Activated gamma-delta T cell treated with Interleukin-2 at 50 U/mL for 16 hours (primary cell): ENCODE data around the gene LDHD.
A peak's percentile ranks its signal among the peaks of the same experiment; 100 is the strongest.

ENCODE experiments used
- DNase-seq: peaks from one replicate; pipeline ENCODE4 v3.0.0-alpha.2; 2020

LDHD gene

DNA sequence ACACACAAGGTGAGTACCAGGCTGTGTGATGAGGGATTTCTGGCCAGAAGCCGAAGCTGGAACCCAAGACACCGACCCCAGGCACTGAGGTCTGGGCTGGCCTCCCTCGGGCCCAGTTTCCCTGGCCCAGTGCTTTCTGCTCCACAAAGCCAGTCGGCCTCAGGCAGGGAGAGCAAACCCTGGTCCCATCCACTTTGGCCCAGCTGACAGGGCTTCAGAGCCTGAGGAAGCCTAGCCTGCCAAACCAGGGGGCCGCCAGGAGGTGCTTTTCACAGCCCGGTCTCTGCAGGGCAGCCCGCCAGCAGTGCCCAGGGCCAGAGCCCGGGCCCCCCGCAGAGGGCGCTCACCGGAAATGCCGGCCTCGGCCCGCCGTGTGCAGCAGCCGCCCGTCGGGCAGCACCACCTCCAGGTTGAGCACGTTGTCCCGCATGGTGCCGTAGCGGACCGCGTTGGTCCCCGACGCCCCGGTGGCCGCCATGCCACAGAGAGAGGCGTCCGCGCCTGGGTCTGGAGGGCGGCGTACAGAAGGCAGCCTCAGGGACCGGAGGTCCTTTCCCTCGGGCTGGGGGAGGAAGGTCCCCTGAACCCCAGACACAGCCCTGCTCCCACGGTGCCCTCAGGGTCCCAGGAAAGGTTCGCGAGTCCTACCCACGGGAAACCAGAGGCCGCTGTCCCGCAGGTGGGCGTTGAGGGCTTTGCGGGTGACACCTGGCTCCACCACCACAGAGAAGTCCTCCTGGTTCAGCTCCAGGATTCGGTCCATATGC is 2.2 kb downstream of the LDHD start:
- no peak for DNase-seq

DNA sequence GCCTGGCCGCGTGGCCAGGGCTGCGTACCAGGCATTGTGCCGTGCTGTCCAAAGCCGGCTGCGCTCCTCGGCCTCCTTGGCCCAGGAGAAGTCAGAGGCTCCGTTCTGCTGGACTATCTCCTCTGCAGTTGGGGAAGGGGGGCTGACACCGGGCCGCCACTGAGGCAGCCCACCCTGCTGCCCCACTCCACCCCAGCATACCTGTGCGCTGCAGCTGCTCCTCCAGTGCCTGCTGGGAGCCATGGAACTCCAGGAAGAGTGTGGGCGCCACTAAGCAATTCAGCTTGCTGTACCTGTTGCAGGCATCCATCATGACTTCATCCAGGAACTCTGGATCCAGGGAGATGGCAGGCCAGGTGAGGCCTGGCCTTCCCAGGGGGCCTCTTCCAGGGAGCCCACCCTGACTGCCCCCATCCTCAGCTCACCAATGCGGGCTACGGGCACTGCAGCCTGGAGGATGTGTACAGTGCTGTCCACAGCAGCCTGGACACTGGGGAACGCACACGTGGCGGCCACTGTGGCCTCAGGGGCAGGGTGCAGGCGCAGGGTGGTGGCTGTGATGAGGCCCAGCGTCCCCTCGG is 2.9 kb downstream of the LDHD start:
- DNase-seq: no peak

DNA sequence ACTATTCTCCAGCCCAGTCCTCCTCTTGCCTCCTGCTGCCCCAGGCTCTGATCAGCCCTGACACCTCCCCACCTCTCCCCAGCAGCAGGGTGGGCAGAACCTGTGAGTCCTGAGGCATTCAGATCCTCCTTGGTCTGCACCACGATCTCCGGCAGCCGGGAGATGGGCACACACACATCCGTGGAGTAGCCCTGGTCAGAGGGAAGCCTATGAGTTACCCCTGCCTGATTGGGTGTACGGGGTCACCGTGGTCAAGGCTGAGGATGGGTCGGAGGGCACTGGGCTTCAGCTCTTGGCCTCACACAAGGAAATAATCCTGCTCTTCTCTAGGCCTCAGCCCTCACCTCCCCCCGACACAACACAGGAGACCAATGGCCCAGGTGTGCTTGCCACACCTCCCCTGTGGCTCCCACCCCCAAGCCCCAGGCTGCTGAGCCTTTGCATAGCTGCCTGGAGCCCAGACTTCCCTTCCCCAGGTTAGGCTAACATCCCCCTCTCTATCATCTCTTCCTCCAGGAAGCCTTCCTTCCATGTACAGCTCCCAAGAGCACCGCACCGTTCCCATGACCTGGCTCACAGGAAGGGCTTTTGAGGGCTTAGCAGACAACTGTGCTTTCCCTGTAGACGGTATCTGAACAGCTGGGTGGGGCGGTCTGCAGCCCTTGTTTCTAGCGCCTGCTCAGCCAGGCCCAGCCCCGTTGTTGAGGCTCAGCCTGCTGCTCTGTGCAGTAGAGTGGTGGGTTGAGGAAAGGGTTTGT is 3.7 kb downstream of the LDHD start:
- DNase-seq: no peak

DNA sequence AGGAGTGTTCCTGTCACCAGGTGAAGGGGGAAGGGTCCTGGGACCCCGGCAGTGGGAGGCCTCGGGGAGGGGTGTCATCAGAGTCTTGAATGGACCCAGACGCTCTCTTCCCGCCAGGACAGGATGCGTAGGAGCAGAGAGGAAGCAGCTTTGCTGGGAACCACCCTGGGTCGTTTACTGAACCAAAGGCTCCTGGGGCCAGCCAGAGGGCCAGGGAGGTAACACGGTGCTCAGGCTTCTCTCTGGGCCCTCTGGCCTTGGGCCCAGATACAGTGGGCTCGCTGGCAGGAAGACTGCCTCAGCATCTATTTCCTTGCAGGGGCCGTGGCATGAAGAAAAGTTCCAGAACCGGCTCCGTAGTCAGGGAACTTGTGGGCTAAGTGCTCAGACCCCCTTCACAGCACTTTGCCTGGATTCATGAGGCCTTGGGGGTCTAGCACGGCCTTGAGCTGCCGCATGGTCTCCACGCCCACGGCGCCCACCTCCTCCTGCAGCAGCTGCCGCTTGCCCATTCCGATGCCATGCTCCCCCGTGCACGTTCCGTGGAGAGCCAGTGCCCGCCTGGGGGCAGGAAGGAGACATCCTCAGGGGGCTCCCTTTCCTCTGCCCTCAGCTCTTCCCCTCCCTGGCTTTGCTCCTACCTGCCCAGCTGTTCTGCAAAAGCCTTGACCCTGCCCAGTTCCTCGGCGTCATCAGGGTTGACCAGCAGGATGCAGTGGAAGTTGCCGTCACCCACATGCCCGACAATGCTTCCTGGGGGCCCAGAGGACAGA is 4.4 kb downstream of the LDHD start:
- no peak for DNase-seq

DNA sequence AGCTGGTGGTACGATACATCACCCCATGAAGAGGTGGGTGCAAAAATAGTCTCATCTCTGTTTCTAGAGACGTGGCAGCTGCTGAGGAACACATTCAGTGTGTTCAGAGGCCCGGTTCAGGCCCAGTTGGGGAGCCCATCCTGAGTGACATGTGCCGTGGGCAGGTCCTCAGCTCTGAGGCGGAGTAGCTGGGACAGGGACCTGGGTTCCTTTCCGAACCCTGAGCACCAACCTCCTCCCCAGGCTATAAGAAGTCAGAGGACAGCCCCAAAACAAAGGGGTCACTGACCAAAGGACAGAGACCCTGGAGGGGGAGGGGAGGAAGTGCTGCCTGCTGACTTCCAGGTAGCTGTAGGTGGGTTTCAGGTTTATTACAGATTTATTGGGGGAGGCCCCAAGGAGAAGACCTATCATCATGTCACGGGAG is 5.1 kb downstream of the LDHD start:
- DNase-seq: no peak

DNA sequence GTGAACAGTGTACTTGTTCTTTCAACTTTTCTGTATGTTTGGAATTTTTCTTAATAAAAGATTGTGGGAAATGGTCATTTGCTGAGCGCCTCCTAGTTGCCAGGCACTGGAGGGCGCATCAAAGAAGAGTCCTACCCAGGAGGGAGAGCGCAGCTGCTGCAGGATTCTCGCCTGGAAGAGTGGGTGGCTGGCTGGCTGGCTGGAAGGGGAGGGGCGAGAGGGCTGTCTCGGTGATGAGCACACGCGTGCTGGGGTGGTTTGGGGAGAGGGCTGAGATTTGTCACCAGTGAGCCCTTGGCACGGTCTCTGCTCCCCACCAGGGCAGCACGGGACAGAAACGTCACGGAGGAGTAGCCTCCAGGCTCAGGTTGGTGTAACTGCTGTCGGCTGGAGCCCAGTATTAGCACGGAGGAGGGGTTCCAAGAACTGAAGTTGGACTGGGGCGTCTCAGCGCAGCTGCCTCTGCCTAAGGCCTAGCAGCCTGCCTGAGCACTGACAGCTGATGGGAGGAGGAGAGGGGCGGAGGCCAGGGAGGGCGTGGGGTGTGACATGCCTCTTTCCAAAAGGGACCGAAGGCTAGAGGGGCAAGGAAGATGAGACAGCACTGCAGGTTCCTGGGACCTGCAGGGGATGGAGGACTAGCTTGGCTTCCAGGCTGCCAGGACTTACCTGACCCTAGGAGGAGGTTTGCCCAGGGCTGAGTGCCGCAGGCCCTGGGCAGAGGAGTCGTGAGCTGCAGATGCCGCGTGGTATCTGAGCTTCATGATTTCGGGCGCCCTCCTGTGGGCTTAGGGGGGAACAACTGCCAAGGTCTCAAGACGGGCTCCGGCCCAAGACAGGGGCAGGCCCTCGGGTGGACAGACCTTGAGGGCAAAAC is 5.7 kb downstream of the LDHD start:
- peak; percentile 79 for DNase-seq

DNA sequence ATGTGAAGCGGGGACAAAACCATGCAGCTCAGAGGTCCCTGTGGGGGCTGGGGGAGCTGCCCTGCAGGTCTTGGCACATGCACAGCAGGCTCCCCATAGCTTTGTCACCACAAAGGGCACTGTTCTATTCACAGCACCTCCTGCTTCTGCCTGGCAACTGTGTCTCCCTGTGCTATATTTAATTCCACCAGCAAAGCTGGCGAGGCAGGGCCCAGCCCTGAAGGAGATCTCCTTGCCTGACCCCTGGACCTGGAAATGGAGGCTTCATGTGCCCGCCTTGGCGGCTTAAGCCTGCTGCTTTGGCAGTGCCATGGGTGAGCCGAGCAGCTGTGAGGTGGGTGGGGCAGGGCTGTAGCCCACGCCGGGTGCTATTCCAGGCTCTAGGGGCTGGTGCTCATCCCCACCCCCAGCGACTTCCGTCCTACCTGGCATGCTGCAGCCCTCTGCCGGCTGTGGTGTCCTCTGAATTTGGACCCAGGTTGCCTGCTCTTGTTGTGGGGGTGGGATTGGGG is 6.8 kb downstream of the LDHD start:
- DNase-seq: no peak

DNA sequence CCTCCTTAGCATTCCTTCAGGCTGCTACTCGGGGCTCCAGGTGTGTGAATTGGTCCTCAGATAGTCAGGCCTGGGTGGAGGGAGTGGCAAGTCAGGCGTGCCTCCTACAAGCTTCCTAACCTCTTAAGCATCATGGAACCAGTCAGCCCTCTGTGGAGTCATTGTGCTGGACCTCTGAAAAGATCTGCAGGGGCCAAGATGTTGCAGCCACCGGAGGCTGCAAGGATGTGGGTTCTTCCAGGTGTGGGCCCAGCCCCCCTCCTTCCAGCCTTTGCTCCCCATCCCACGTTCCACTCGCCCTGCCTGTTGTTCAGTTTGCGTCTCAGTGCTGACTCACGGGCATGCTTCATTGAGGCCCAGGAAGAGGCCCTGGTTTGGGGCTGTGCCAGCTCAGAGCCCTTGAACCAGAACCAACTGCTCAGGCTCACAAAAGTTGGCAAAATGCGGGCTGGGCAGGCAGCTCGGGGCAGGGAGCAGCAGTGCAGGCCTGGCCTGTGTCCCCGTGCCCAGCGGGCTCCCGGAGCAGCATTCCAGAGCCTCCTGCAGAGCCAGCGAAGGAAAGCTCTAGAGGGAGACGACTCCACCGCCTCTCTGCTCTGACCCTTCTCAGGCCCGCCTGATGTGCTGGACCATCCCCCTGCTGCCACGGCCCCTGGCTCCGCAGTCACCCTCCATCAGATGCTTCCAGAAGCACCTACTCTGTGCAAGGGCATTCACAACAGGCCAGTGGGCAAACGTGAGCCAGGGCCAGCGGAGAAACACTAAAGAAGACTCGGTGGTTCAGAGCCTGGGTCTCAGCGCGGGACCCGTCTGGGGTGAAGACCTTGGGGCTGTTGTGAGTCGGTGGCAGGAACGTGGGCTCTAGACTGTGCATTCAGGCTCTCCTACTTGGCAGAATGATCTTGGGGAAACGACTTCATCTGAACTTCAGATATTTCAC is 7.5 kb downstream of the LDHD start:
- DNase-seq: peak; percentile 71

DNA sequence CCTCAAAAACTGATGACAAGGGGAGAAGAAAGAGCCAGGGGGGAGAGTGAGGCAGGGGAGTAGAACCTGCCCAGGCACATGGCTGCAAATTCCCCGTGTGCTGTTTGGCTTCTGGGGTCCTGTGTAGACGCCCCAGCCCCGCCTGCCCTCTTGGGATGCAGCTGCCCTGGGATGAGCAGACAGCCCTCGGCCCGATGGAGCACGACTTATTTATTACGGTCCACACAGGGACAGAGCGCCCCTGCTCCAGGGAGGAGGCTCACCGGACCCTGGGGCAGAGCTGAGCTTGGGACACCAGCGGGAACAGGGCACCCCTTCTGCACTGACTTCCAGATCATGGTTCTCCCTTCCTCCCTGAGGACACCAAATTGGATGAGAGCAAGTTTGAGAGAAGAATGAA is 9.1 kb downstream of the LDHD start:
- no peak for DNase-seq

DNA sequence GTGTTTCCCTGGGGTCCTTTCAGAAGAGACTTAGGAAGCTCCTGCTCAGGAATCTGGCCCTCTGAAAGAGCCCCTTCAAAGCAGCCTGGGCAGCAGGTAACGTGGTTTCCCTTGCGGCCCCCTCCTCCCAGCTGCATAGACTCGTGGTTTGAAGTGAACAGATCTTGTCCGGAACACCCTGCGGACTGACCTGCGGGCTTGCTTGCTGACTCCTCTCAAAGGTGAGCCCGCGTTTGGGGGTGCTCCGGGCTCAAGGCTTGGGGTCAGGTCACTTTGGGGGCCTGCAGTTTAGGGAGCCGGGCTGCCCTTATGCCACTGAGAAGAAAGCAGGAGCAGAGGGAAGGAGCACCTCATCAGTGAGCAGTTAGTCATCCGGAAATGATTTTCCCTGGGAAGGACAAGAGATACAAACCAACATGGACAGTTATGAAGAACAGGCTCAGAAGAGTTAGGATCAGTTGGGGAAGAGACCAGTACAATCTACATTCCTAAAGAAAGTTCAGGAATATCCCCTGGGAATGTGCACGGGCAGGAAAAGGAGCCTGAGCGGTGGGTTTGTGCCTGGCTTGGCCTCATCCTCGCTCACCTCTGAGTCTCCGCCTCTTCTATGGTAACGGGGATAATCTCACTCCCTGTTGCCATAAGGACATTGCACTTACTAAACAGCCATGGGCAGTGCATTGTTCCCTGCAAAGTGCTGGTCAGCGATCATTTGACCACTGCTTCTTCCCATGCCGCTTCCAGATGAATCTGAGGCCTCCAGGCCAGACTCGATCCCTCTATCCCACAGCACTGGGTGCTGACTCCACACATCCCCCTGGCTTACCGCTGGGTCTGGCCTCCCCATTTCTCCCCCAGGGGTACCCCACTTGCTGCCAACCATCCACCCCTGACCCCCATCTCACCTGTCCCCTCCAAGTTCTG is 10.0 kb downstream of the LDHD start:
- DNase-seq: no peak

DNA sequence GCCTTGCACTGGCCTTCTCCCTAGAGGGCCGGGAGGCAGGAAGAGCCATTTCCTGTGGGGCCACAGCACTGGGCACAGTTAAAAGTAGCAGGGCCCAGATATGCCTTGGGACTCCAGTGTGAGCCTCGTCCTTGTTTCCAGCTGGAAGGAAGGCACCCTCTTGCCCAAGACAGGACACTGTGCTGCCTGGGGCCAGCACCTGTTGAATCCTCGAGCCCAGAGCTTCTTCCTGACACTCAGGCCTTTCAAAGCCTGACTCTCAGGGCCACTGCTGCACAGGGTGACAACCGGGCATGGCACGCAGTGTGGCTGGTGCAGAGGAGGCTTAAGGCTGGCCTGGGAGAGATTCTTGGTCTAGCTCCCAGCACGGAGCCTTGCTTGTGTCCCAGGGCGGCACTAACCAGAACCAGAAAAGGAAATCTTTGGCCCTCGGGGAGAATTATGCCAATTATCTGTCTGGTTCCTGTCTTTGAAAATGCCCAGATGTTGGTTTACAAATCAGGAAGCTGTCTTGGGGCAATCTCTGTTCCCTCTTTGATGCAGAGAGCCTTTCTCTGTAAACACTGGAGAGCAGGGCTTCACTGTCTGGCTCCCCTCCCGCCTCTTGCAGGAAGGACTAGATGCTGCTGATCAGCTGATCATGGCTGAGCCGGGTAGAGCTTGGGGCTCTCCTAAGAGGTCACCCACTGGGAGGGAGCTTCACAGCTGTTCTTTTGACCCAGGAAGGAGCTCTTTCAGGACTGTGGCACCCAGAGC is 11.1 kb downstream of the LDHD start:
- no peak for DNase-seq

DNA sequence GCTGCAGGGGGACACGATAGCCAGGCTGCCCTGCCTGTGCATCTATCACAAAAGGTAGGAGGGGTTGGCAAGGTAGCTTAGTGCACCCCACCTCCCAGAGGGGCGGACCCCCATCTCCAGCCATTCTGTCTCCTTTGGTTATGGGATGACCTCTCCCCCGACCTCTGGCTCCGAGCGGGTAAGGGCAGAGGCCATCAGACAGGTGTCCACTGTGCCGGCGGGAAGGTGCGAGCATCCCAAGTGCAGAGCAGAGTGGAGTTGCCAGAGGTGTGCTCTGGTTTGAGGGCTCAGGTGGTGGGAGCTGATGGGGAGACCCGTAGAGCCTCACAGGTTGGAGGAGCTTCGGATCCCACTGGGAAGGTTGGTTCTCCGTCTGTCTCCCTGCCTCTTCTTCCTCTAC is 11.7 kb downstream of the LDHD start:
- DNase-seq: no peak

DNA sequence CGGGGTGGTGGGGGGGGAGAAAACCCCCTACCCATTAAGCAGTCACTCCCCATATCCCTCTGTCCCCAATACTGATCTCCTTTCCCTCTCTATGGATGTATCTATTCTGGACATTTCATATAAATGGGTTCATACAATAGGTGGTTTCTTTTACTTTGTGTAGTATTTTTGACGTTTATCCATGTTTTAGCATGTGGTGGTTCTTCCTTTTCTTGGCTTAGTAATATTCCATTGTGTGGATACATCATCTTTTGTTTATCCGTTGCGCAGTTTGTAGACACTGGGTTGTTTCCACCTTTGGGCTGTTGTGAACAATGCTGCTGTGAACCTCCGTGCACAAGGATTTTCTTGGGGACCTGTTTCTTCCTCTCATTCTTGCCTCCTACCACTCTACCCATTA is 12.6 kb downstream of the LDHD start:
- no peak for DNase-seq

DNA sequence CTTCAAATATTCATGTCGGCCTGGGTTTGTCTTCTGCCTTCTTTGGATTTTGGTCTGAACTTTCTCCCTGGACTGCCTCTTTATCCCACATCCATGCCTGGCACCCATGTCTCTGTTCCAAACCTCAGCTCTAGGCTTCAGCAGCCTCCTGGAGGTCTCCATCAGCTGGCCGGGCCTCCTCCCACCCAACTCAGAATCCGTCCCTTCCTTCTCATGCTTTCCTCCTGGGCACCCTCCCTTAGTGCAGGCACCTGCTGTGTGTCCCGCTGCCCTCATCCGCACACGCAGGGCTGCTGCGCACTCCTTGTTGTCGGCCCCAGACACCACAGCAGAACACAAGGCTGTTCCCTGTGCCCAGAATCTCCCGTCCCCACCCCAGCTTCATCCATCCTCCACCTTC is 14.0 kb downstream of the LDHD start:
- no peak for DNase-seq

DNA sequence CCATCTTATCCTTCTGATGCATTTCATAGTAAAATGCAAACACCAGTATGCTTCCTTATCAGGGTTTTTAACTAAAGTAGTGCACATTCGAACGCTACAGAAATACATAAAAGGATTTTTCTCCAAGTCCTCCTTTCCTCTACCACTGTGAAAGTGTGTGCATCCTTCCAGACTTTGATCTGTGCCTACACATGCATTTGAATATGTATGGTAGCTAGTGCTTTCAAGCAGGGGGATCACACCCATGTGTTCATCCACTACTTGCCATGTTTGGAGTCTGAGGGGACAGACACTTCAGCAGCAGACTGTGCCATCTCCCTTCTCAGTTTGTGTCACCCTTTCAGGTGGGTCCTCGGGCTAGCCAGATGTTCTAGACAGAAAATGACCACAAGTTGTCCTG is 14.9 kb downstream of the LDHD start:
- no peak for DNase-seq

DNA sequence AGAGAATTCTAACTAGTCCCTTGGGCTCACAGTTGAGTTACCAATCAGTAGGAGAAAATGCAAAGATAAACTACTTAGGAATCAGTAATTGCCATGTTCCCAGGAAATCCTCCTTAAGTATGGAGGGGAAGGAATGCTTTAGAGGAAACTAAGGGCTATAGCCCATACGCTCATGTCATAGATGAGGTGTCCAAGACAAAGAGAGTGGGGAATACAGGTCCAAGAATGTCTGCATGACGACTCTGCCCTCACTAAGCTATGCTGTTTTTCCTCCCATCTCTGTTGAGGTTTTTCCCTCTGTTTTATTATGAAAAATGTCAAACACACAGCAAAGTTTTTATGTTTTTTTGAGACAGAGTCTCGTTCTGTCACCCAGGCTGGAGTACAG is 16.0 kb downstream of the LDHD start:
- no peak for DNase-seq

DNA sequence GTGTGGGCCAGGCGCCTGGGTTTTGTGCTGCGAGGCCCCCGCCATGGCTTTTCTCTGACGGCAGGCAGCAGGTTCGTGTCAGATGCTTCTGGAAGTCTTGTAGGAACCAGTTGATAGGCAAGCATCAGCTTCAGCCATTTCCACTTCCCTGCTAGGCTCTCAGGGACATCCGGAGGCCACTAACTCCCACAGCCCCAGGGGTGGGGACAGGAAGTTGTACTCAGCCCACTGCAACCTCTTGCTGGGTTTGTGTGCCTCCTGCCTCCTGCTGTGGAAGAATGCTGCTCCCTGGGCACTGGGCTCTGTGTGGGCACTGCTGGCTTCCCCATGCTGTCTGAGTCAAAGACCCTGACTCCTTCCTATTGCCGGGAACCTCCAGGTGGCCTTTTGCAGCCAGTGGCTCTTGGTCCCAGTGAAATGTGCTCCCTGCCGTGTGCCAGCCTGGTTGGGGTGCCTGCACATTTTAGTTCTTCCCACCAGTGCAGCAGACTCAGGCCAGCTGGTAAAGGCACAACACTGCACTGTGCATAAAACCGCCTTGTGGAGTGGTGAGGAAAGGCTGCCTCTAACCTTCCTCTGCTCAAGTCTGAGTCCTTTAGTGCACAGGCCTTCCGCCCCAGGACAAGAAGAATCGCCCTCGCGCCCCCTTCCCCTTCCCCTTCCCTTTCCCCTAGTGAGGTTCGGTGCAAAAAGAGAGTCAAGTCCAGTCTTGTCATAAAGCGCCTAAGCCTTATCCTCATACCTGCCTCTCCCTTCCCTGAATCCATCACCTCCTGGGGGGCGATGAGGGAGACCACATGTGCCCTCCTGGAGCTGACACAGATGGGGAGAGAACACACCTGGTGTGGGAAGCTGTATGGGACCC is 16.6 kb downstream of the LDHD start:
- DNase-seq: peak; percentile 45

DNA sequence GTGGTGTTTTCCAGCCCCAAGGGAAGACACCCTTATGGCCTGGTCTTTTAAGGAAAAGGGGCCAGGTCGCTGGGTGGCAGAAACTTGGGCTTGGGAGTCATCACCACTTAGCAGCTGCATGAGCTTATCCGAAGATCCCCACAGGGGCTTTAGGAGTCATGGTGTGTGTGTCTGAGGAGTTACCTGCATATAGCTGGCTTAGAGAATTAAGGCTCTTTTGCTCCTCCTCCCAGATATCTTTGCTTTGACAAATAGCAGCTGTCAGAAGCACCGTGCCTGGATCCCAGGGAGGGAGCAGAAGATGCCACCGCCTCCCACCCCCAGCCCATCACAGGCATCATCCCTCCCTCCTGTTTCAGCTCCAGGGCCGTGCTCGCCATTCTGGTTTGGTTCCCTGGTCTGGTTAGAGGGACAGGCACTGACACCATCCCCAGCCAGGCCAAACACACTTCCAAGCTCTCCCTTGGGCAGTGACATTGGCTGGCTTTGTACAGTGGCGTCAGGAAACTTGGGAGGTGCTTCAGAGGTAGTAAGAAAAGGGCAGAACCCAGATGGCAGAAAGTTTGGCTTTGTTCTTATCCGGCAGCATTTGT is 17.4 kb downstream of the LDHD start:
- DNase-seq: no peak
